Natural killer cell (primary cell): ENCODE measurements around the gene FGGY. TPM values are rescaled to one million over a fixed set of nuclear protein-coding genes. Genes with fewer than 3 reads are reported as not detected.
A peak's percentile ranks its signal among the peaks of the same experiment; 100 is the strongest.

Source experiments
- ATAC-seq, 3 donors: fragments of 150-1000 bp in 2 of 3; fragments of 200-7000 bp in 1 of 3; cut with Tn5 transposase; 1 replicate in 1 of 3; 2 replicates in 2 of 3; pipeline ENCODE4 v1.10.0; 2021; ENCODE audit warnings: mild to moderate bottlenecking in 2 of 3, moderate library complexity in 2 of 3
- DNase-seq, 2 donors: peaks; one replicate each; pipeline versions ENCODE4 v3.0.0 to v3.0.0-alpha.2; 2013 to 2021; ENCODE audit warnings: mixed read lengths in 1 of 2
- H3K27ac ChIP-seq: one replicate; pipeline ENCODE4 v1.5.1; 2013; ENCODE audit warnings: mild to moderate bottlenecking, low read length
- H3K27me3 ChIP-seq: one replicate; pipeline ENCODE4 v1.6.1; 2013; ENCODE audit warnings: low read length; ENCODE audit not compliant: control insufficient read depth, insufficient read depth
- H3K36me3 ChIP-seq: one replicate; pipeline ENCODE4 v1.6.1; 2013; ENCODE audit warnings: low read length; ENCODE audit not compliant: control insufficient read depth, insufficient read depth
- H3K4me1 ChIP-seq: one replicate; pipeline ENCODE4 v1.6.1; 2013; ENCODE audit warnings: low read length; ENCODE audit not compliant: control insufficient read depth, insufficient read depth
- H3K4me3 ChIP-seq: one replicate; pipeline ENCODE4 v1.5.1; 2013; ENCODE audit warnings: low read length
- H3K9me3 ChIP-seq: one replicate; pipeline ENCODE4 v1.6.1; 2013; ENCODE audit warnings: low read length; ENCODE audit not compliant: control insufficient read depth, insufficient read depth
- H3K27ac Mint-ChIP-seq, 2 donors: one replicate each; pipeline ENCODE4 v1.8.0; 2022; ENCODE audit warnings: mild to moderate bottlenecking in 2 of 2, mixed read lengths in 2 of 2, moderate library complexity in 1 of 2
- H3K27me3 Mint-ChIP-seq, 2 donors: one replicate each; pipeline ENCODE4 v1.8.0; 2022; ENCODE audit warnings: low read depth in 2 of 2, mixed read lengths in 2 of 2
- H3K36me3 Mint-ChIP-seq: one replicate; pipeline ENCODE4 v1.8.0; 2022; ENCODE audit warnings: mixed read lengths
- H3K4me1 Mint-ChIP-seq, 2 donors: one replicate each; pipeline ENCODE4 v1.8.0; 2022; ENCODE audit warnings: mixed read lengths in 2 of 2
- H3K4me3 Mint-ChIP-seq: one replicate; pipeline ENCODE4 v1.8.0; 2022; ENCODE audit warnings: mild to moderate bottlenecking, moderate library complexity, mixed read lengths
- H3K9me3 Mint-ChIP-seq, 2 donors: one replicate each; pipeline ENCODE4 v1.8.0; 2022; ENCODE audit warnings: mixed read lengths in 2 of 2
- WGBS: methylation state at CpG from one replicate; pipeline ENCODE4 v1.1.7; 2013; ENCODE audit warnings: missing lambda C conversion rate; ENCODE audit not compliant: insufficient coverage; 5-methylcytosine and 5-hydroxymethylcytosine counted together
- intact Hi-C: fragments of 100-400 bp; cut with micrococcal nuclease; formaldehyde crosslinking; loops from one replicate; pipeline ENCODE4 v1.14.2; 2022
- total RNA-seq, 4 donors: library from RNA; stranded (reverse); fragments of 120-200 nt in 1 of 4; gene quantifications; one replicate each; pipeline versions ENCODE4 v1.2.3 to v1.2.4, GENCODE V29; 2013 to 2022
- TF ChIP-seq, protein P1 (sequence below): fragments of 200-600 bp; IDR thresholded peaks from one replicate; pipeline ENCODE4 v1.8.0; 2022; ENCODE audit warnings: antibody characterized with exemption

The FGGY gene
- total RNA-seq, 3 donors from 2014 or later (not counting 1 experiment from before 2014, with no cell fraction given), result 21.8 to 31.5 (median 21.8) TPM

DNA sequence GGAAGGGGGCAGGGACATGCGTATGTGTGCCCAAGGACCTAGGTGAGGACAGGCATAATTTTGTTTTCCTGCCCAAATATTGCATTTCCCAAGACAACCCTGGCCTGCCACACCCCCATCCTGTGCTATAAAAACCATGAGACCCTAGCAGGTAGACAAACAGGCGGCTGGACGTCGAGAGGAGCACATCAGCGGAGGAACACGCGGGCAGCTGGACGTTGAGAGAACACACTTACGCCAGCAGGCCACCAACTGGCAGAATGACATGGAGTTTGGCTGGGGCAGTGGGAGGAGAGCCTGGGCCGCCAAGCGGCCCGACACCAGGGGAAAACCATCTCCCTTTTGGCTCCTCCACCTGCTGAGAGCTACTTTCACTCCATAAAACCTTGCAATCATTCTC is 3.0 kb upstream of the FGGY start:
- Mint-ChIP-seq H3K4me3 (no peak overlapping the region), H3K9me3 (no peaks in the 10 kb centered on the region)
- H3K27ac ChIP-seq, result peak overlapping the region; percentile 64

DNA sequence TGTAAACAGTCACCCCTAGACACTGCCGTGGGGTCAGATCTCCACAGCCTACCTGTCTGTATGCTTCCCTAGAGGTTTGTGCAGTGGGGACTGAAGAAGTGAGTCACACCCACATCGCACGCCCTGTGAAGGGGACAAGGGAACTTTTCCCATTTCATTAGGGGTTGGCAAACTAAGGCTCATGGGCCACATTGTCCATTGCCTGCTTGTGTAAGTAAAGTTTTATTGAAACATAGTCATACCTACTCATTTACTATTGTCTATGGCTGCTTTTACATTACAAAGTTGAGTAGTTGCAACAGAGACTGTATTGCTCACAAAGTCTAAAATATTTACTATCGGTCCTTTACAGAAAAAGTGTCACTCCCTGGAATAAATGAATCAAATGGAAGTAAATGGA is 2.5 kb upstream of the FGGY start:
- WGBS, result 97% methylated on average over 3 of the region's 4 CpGs
- peaks cover 0 to 2% of the 10 kb centered on the region in 2 donors for H3K27me3 Mint-ChIP-seq
- Histone ChIP-seq H3K27me3 (no peaks in the 10 kb centered on the region), H3K27ac (no peak overlapping the region), H3K4me1 (peaks cover 50% of the 10 kb centered on the region), H3K9me3 (no peaks in the 10 kb centered on the region), H3K4me3 (no peak overlapping the region), H3K36me3 (no peaks in the 10 kb centered on the region)
- H3K27ac Mint-ChIP-seq, result peak overlapping the region; percentile 90 to 95
- no peak overlapping the region for H3K4me3 Mint-ChIP-seq
- H3K36me3 Mint-ChIP-seq, result no peaks in the 10 kb centered on the region
- no peaks in the 10 kb centered on the region for H3K9me3 Mint-ChIP-seq
- DNase-seq (no peak), ATAC-seq (no peak)
- H3K4me1 Mint-ChIP-seq, result peaks cover 66 to 69% of the 10 kb centered on the region in 2 donors
- TF ChIP-seq, protein P1, sequence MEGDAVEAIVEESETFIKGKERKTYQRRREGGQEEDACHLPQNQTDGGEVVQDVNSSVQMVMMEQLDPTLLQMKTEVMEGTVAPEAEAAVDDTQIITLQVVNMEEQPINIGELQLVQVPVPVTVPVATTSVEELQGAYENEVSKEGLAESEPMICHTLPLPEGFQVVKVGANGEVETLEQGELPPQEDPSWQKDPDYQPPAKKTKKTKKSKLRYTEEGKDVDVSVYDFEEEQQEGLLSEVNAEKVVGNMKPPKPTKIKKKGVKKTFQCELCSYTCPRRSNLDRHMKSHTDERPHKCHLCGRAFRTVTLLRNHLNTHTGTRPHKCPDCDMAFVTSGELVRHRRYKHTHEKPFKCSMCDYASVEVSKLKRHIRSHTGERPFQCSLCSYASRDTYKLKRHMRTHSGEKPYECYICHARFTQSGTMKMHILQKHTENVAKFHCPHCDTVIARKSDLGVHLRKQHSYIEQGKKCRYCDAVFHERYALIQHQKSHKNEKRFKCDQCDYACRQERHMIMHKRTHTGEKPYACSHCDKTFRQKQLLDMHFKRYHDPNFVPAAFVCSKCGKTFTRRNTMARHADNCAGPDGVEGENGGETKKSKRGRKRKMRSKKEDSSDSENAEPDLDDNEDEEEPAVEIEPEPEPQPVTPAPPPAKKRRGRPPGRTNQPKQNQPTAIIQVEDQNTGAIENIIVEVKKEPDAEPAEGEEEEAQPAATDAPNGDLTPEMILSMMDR, result no peak
- intact Hi-C loops, result loop anchor here (5.0 to 10.0 kb wide), 5 partner anchors 38 to 540 kb away; no protein-coding TSS in a partner anchor

More for the DNA sequence above, 3.0 kb upstream of the FGGY start:
- Mint-ChIP-seq H3K27ac (peak overlapping the region; percentile 90 to 95), H3K4me1 (peaks cover 66 to 69% of the 10 kb centered on the region in 2 donors), H3K36me3 (no peaks in the 10 kb centered on the region), H3K27me3 (peaks cover 0 to 2% of the 10 kb centered on the region in 2 donors)
- TF ChIP-seq, protein P1, result no peak
- Histone ChIP-seq H3K9me3 (no peaks in the 10 kb centered on the region), H3K4me1 (peaks cover 50% of the 10 kb centered on the region), H3K4me3 (no peak overlapping the region), H3K36me3 (no peaks in the 10 kb centered on the region), H3K27me3 (no peaks in the 10 kb centered on the region)
- DNase-seq (no peak), ATAC-seq (no peak)
- 97% methylated on average over 12 of the region's 12 CpGs for WGBS
- intact Hi-C loops, result loop anchor here (5.0 to 10.0 kb wide), 5 partner anchors 38 to 539 kb away; no protein-coding TSS in a partner anchor

DNA sequence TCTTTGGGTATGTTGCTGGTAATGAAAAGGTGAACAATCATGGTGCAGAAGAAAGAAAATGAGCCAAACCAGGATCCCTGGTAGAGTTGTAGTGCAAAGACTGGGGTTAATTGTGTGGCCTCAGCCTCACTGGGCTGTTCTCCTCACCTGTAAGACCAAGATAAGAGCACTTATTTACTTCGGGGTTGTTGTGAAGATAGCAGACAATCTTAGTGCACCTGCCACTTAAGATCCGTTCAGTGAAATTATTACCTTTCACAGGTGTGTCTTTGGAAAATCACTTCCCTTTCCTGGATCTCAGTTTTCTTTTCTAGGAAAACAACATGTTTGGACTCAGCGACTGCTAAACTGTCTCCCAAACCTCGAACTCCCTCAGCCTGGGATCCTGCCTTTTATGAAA is 1.3 kb upstream of the FGGY start:
- no peaks in the 10 kb centered on the region for H3K27me3 ChIP-seq
- H3K4me1 Mint-ChIP-seq, result peaks cover 58 to 60% of the 10 kb centered on the region in 2 donors
- H3K9me3 ChIP-seq, result no peaks in the 10 kb centered on the region
- peak overlapping the region; percentile 96 for H3K27ac ChIP-seq
- H3K4me3 ChIP-seq, result no peak overlapping the region
- peak overlapping the region; percentile 78 for H3K4me3 Mint-ChIP-seq
- H3K9me3 Mint-ChIP-seq, result no peaks in the 10 kb centered on the region
- H3K4me1 ChIP-seq, result peaks cover 43% of the 10 kb centered on the region
- H3K27ac Mint-ChIP-seq, result peak overlapping the region; percentile 94 to 95
- ATAC-seq (no peak), DNase-seq (peak in 1 of 2 donors; percentile 11)
- no peaks in the 10 kb centered on the region for H3K27me3 Mint-ChIP-seq
- WGBS, result 89% methylated on average over 4 of the region's 4 CpGs
- TF ChIP-seq, protein P1, result no peak
- intact Hi-C loops, result loop anchor here (1.0 to 10.0 kb wide), 6 partner anchors 21 to 541 kb away; partner anchors contain the start of gene JUN
- no peaks in the 10 kb centered on the region for H3K36me3 ChIP-seq
- no peaks in the 10 kb centered on the region for H3K36me3 Mint-ChIP-seq
